HPDE6-E6E7 (cell line): ENCODE measurements around the gene KCNG3.

Experiments used
- DNase-seq: peaks from one replicate; pipeline ENCODE4 v3.0.0; 2011; ENCODE audit warnings: missing footprints; ENCODE audit errors: extremely low spot score

The KCNG3 gene

DNA sequence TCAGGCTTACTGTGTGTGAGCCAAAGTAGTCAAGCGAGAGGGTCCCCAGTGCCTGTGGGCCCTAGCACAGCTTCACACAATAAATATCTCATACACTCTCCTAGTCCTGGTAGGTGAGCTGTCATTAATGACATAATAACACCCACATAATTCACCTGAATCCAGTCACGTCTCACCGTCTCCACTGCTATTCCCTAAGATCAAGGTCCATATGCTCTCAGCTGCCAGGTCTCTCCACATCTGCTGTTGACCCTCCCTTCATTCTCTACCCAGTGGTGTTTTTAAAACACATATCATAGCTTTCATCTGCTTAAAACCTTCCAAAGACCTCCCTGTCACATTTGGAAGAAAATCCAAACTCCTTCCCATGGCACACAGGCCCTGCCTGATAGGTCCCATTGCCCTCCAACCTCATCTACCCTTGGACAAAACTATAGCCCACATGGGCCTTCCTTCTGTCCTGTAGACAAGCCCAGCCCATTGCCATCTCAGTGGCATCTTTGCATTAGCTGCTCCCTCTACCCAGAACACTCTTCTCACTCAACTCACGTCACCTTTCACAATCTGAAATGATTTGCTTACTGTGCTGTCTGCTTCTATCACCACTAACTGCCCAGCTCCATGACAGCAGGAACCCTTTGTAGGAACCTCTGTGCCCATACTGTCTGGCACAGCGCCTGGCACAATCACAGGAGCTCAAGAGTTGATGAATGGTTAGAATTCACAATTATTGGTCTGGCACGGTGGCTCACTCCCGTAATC is 7.5 kb downstream of the KCNG3 start:
- DNase-seq: no peak

DNA sequence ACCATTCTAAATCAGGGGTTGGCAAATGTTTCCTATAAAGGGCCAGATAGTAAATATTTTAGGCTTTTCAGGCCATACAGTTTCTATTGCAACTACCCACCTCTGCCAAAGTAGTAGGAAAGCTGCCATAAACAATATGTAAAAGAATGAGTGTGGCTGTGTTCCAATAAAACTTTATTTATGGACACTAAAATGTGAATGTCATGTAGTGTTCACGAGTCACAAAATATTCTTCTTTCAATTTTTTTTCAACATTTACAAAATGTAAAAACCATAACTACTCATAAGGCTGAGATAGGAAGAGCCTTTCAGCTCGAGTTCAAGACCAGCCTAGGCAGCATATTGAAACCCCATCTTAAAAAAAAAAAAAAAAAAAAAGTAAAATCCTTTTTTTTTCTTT is 13.4 kb downstream of the KCNG3 start:
- no peak for DNase-seq

DNA sequence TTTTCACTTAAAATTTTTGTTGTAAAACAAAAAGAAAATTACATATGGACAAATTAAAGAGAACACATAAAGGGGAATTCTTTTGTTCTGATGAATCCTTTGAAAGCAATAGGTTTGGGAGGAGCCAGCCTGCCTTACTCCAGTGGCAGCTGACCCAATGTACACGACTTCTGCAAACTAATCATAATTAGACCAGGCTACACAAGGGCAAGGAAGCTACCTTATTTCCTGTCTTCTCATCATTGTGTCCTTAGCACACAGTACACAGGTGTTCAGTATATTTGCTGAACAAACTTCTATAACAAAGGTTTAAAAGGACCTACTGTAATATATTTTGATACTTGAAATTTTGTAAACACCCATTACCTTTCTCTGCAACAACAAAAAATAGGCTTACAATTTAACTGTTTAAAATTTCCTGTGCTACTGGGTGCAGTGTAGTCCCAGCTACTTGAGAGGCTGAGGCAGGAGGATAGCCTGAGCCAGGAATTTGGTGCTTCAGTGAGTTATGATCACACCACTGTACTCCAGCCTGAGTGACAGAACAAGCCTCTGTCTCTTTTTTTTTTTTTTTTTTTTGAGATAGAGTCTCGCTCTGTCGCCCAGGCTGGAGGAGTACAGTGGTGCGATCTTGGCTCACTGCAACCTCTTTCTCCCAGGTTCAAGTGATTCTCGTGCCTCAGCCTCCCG is 18.9 kb downstream of the KCNG3 start:
- DNase-seq: no peak

DNA sequence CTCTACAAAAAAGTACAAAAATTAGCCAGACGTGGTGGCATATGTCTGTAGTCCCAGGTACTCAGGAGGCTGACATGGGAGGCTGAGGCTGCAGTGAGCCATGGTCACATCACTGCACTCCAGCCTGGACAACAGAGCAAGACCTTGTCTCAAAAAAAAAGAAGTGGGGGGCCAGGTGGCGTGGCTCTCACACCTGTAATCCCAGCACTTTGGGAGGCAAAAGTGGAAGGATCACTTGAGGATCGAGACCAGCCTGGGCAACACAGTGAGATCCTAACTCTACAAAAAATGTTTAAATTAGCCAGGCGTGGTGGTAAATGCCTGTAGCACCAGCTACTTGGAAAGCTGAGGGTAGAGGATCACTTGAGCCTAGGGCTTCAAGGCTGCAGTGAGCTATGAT is 23.1 kb downstream of the KCNG3 start:
- DNase-seq: no peak

DNA sequence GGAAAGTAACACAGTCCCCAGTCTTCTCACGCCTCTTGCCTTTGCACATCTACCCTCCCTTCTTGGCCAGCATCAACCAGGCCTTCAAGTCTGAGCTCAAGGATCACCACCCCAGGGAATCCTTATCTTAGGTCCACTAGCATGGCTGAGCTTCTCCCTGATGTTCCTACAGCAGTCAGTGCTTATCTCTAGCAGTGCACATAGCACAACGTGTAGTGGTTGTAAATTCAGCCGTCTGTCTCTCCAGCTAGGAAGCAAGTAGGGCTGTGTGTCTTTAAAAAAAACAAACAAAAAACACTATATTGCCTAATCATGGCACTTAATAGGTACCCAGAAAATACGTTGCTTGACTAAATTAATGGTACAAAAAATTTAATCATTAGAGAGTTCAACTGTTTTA is 29.2 kb downstream of the KCNG3 start:
- no peak for DNase-seq

DNA sequence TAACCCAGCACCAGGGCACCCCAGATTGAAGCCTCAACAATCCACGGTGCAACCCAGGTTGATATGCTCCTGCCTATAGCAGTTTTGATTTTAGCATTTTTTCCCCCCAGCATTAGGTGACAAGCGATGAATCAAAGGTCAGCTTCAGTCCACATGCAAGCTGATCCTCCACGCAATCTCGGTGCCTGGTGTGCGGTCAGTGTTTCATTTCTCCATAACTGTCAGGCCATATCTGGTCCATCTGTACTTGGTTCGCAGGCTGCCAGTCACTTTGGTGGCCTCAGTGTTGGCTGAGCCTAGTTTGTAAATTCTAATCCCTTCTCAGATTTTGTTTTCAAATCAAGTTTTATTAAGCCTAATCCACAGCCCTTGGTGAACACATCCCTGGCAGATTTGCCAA is 30.2 kb downstream of the KCNG3 start:
- DNase-seq: no peak

DNA sequence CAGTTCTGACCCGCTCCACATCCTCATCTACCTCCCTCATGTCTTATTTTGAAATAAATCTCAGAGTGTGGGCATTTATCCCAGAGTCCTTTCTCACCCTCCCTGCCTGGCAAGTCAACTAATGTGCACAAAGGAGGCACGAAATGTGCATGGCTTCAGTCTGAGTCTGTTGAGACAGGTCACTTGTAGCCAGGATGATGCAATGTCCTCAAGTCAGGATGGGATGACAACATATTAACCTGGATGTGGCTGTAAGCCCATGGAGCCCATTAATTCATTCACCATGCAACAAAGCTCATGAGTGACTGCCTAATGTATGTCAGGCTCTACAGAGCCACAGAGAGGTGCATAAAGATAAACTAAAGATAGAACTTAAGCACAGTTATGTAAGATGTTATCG is 34.5 kb downstream of the KCNG3 start:
- DNase-seq: no peak

DNA sequence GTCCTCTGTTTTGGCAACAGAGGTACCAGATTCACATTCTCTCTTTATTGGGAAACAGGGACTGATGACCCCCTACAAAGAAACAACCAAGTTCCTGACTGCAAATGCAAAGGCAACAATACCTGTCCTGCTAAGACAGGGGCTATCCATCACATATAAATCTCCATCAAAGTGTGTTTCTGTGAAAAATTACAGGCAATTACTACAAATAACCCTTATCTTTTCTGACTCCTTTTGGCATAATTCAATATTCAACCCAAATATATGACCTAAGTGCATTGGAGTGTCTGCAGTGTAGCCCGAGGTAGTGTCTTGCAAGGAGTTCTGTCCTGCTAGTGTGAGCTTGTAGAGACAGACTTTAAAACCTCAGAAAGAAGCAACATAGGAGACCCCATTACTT is 35.4 kb downstream of the KCNG3 start:
- DNase-seq: no peak

DNA sequence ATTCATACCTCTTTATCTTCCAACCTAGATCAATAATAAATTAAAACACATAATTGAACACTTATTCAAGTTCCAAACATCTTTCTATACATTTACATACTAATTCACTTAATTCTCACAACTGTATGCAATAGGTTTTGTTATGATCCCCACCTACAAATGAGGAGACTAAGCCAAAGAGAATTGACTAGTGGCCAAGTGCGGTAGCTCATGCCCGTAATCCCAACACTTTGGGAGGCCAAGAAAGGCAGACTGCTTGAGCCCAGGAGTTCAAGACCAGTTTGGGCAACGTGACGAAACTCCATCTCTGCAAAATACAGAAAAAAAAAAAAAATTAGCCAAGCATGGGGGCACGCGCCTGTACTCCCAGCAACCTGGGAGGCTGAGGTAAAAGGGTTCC is 36.8 kb downstream of the KCNG3 start:
- DNase-seq: no peak

DNA sequence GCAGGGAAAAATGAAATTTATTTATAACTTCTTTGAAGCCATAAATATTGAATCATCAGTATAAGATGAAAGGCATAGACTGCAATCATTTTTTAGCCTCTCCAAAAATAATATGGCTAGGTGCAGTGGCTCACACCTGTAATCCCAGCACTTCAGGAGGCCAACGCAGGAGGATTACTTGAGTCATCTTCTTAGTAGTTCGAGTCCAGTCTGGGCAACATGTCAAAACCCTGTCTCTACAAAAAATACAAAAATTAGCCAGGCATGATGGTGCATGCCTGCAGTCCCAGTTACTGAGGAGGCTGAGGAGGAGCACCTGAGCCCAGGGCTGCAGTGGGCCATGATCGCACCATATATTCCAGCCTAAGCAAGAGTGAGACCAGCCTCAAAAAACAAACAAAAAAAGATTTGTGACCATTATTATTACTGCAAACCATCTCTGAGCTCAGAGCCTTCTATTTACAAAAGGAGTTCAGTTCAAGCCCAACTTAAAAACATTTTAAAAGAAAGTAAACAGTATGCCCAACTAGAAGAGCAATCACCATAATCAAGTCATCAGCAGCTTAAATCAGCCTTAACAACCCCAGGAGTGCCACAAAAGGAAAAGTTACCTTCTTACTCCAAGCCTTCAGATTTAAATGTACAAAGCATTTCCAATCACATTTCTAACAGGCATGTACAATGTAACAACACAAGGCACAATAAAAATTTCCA is 37.5 kb downstream of the KCNG3 start:
- no peak for DNase-seq

DNA sequence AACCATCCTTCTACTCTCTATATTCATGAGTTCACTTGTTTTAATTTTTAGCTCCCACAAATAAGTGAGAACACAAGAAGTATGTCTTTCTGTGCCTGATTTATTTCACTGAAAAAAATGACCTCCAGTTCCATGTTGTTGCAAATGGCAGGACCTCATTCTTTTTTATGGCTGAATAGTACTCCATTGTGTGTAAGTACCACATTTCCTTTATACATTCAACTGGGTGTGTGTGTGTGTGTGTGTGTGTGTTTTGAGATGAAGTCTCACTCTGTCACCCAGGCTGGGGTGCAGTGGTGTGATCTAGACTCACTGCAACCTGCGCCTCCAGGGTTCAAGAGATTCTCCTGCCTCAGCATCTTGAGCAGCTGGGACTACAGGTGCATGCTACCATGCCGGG is 41.2 kb downstream of the KCNG3 start:
- DNase-seq: no peak

DNA sequence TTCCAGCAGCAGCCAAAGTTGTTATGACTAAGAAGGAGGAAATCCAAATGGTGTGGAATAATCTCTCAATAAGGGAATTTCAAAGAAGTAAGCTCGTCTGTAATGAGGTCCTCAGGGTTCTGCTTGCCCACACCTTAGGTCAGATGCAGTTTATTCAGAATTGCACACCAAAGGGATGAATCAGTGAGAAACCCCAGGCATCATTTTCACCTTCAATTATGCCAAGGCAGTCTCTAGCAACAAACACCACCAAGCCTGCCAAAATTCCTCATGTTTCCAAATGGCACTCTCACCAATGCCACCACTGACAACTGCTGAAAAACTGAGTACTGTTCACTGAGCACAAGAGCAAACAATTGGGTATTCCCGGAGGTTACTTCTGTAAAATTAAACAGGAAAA is 43.6 kb downstream of the KCNG3 start:
- DNase-seq: no peak

DNA sequence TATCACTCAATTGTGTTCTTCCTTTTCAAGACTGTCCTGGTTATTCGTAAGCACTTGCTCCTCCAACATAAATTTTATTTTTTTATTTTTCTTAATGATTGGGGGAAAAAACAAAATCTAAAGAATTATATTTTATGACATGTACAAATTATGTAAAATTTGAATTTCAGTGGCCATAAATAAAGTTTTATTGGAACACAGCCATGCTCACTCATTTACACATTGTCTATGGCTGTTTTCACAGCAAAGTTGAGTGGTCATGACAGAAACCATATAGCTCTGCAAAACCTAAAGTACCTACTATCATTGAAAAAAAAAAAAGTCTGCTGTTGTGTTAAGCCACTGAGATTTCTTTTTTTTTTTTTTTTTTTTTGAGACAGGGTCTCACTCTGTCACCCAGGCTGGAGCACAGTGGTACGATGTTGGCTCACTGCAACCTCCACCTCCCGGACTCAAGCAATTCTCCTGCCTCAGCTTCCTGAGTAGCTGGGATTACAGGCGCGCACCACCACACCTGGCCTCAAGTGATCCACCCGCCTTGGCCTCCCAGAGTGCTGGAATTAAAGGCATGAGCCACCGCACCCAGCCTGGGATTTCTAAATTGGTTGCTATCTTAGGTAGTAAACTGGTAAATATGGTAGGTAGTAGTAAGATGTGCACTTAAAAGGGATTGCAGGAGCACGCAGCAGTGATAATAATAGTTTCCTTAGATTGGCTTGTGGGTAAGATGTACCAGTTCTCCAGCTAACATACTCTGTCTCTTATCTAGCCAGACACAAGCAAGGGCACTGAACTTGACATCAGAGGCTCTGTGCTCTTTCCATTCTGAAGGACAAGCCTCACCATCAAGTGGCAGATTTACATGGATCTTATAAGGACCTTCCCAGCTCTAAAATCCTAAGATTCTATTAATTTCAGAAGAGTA is 44.4 kb downstream of the KCNG3 start:
- DNase-seq: no peak

DNA sequence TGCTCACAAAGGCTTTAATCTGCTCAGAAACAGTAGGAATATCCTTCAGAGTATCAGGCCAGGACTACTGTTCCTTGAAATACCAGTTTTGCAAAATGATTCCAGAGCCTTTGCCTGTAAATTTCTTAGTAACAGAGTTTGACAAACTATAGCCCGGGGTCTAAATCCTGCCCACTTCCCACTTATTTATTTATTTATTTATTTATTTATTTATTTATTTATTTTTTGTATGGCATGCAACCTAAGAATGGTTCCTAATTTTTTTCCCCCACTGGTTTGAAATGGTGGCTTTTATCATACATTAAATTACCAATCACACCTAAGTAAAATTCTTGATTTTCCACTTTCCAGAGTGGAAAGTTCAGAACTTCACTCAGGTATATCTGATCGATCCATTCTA is 45.6 kb downstream of the KCNG3 start:
- DNase-seq: no peak

DNA sequence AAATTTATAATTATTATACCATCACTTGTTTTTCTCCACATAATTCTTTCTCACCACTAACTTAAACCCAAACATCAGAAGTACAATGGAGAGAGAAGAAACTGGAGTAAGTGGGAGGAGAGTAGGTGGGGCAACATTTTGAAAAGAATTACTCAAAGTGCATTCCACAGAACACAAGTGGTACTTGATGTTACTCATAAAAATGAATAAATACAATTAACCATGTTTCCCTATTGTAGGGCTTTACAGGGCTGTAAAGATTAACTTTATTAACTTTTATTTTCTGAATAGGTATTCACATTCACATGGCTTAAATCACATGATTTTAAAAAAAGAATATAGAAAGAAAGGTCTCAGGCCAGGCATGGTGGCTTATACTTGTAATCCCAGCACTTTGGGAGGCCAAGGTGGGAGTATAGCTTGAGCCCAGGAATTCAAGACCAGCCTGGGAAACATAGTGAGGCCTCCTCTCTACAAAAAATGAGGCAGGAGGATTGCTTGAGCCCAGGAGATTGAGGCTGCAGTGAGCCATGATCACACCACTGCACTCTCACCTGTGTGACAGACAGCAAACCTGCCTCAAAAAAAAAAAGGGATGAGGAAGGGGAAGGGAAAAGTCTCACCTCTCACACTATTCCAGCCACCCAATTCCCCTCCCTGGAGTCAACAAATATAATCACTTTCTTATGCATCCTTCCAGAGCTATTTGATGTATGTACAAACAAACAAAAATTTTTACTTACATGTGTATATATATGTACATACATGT is 47.1 kb downstream of the KCNG3 start:
- no peak for DNase-seq

DNA sequence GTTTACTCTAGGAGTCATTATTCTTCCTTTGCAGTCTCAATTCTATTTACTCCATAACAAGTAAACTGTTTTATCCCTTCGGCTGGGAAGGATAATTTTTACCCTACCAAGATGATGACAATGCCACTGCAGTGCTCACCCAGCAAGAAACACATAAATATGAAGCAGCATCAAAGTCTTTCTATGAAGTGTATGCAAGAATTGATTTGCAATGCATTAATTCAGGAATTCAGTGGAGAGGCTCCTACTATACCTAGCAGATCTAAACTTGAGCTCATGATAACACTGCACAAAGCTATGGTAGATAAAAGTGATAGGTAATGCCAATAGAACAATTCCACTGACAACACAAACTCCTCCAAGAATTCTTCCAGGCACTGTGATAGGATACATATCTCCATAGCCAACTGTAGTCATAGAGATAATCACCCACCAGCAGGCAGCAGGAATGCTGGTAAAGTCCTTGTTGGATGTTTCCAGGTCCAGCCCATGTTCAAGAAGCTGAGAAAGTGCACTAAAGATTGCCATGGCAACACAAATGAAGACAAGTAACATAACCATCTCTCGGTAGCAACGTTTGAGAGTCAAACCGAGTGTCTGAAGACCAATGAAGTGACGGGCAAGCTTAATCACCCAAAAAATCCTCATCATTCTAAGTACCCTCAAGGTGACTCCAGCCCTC is 49.9 kb downstream of the KCNG3 start:
- DNase-seq: no peak

DNA sequence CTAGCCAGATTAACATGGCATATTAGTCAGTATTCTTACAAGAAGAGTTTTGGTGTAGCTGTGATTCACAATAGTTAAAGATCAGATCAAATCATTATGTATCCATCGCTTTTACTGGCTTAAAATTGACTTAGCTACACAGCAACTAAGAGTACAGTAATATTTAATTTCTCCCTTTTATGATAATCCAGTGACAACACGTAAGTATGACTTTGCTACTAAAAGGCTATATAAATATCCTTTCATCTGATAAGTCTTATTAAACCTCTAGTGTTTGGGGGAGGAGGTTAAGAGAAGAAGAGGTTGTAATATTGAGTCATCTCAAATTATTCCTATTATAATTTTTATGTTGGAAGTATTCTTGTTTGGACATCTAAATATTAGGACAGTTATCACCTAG is 51.0 kb downstream of the KCNG3 start:
- DNase-seq: no peak

DNA sequence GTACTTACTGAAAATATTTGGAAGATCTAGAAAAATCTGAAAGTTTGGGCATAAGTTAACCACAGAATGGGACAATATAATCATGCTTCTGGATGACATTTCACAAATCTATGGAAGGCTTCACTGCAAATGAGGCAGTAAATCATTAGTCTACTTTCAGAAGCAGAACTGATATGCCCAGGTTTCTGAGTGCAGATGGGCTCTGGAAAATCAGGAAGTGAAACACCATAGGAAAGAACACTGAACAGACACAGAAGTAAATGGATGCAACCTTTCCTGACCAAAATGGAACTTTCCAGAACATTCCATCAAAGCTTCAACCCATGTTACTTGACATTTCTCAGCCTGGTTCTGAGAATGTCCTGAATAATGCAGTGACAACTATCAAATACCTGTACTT is 55.1 kb downstream of the KCNG3 start:
- DNase-seq: no peak

DNA sequence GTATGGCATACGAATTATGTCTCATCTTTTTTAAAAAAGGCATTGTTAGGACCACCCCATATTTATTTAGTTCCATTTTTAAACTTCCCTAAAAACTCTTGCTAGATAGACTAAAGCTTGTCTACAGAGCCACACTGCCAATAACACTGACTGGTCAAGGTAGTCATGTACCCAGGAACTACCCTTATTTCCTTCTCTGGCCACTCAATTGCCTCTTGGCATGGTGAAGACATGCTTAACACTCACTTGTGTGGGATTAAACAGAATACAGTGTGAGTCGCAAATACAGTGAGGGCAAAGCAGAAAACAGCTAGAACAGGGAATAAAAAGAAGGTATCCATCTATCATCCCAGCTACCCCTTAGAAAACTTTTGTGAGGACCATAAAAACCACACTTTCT is 57.4 kb downstream of the KCNG3 start:
- no peak for DNase-seq

DNA sequence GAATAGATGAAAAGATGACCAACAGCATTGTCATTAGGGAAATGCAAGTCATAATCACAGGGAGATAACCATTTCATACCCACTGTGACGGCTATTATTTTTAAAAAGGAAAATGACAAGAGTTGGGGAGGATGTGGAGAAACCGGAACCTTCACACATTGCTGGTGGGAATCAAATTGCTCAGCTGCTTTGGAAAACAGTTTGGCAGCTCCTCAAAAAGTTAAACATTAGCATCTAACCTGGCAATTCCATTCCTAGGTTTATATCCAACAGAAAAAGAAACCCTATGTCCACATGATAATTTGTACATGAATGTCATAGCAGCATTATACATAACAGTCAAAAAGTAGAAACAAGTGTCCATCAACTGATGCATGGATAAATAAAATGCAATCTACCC is 58.2 kb downstream of the KCNG3 start:
- DNase-seq: no peak

DNA sequence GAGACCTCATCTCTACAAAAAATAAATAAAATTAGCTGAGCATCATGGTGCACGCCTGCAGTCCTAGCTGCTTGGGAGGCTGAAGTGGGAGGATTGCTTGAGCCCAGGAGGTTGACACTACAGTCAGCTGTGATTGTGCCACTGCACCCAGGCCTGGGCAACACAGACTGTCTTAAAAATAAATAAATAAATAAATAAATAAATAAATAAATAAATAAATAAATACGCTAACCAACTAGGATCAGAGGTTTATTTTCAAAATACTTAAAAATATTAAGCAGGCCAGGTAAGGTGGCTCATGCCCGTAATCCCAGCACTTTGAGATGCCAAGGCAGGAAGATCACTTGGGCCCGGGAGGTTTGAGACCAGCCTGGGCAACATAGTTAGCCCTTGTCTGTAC is 63.6 kb downstream of the KCNG3 start:
- DNase-seq: no peak
